HG02852 (cell line): ENCODE measurements around the gene WNT7B.

Experiments used
- ATAC-seq: cut with Tn5 transposase; IDR thresholded peaks from one replicate; pipeline ENCODE4 v1.9.1; 2021; ENCODE audit warnings: mild to moderate bottlenecking, moderate library complexity; ENCODE audit not compliant: unreplicated experiment

Gene WNT7B

DNA sequence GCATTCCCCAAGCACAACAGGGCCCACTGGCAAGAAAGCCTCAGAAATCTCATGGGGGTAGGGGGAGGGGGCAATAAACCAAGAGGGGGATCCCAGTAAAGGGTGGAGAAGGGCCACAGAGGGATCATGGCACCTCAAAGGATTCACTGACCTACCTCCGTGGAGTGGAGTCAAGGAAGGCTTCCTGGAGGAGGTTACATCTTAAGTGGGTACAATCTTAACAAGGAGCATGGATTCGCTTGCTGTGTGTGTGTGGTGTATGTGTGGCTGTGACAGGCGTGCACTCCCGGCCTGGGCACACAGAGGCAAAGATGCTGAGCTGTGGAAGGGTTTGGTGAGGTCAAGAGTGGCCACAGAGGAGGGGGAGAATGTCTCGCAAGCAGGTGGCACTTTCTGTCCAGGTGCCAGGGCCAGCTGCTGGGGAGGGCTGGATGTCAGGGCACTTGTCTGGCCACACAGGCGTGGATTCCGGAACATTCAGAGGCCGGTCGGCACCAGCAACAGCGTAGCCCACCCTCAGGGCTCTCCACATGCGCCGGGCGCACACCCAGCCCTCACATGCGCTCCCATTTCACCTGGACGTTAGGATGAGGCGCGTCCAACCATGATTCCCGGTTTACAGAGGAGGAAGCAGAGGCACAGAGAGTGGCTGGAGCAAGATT is 43.3 kb downstream of the WNT7B start:
- no peak for ATAC-seq

DNA sequence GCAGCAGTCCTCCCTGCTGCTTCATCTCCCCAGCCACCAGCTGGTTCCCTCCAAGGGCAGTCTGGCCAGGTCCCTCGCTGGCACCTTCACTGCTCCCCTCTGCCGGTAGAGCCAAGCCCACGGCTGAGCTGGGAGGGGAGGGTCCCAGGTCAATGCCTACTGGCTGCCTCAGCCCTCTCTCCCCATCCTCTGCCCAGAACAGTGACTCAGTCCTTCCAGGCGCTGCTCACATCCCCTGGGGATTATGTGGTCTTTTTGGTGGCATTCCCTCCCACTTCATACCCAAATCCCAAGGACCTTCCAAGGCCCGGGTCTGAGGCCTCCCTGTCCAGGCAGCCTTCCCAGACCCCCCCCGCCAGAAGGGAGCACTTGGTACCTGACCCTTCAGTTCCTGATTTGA is 44.9 kb downstream of the WNT7B start:
- ATAC-seq = no peak

DNA sequence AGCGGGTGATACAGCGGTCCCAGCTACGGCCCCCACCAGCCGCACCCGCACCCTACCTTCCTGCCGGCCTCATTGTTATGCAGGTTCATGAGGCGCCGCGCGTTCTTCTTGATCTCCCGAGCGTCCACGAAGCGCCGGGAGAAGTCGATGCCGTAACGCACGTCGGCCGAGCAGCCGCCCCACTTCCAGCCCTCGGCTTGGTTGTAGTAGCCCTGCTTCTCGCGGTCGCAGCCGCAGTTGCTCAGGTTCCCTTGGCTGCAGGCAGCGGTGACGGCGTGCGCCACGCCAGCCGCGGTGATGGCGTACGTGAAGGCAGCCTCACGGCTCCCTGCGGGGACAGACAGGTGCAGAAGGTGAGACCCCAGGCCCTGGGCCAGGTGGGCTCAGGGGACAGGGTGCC is 45.9 kb downstream of the WNT7B start:
- no peak for ATAC-seq

DNA sequence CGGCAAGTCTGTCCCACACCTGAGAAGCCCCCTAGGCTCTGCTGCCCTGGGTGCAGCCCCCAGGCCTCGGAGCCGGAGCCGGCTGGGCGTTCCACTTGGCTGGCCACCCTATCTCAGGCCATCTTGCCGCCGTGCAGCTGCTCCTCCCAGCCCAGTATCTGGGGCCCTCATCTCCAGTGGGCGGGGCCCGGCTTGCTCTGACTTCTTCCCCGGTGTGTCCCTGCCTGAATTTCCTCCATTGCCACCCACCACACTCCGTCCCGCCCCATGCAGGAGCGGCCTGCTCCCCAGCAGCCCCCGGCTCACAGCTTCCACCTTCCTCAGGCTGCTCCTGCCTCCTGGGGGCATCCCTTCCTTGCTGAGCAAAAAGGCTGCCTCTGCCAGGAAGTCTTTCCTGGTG is 46.6 kb downstream of the WNT7B start:
- ATAC-seq = no peak

DNA sequence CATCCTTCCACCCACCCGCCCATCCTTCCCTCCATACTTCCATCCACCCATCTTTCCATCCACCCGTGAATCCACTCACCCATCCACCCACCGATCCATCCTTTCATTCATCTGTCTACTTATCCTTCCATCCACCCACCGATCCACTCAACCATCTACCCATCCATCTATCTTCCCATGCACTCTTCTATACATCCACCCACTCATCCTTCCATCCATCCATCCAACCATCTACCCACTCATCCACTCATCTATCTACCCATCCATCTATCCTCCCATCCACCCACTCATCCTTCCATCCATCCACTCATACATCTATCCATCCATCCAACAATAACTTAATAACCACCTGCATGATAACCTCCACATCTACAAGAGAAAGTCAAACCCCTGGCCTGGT is 47.3 kb downstream of the WNT7B start:
- ATAC-seq = no peak

DNA sequence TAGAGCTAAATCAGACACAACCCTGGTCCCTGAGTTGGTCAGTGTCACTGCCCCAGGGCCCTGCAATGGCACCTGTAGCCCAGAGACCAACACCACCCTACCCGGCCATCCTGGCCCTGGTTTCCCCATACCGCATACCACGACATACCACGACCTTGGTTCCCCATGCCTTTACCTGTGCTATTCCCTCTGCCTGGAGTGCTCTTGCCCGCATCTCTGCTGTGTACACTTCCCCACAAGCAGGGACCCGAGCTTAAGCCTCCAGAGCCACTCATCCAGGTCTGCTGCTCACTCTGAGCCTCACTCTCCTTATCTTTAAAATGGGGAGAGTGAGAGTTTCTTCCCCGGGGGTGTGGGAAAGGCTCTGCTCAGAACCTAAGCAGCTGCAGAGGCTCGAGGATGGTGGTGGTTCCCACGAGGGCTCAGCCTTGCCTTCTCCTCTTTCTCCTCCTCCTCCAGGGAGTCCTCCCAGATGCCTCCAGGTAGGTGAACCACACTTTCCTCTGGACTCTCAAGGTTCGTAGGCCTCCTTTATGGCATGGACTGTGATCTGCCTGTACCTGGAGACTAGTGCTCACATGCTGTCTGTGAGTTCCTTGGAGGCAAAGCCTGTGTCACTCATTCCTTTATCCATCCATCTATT is 48.1 kb downstream of the WNT7B start:
- ATAC-seq = no peak

DNA sequence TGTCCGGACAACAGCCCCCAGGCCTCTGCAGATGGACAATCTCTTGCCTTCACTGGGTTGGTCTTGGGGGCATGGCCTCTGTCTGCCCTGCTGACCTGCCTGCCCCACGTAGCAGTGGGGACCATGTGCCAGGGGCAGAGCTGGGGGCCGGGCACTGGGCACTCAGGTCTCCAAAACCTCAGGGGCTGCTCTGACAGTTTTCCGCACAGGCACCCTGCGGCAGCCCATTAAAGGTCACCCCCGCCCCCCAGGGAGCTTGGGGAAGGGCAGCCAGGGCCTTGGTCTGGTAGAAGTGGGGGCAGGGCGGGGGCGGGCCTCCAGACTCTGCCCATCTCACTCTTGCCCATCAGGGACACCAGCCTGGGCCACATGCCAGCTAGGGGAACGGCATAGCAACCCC is 49.9 kb downstream of the WNT7B start:
- no peak for ATAC-seq

DNA sequence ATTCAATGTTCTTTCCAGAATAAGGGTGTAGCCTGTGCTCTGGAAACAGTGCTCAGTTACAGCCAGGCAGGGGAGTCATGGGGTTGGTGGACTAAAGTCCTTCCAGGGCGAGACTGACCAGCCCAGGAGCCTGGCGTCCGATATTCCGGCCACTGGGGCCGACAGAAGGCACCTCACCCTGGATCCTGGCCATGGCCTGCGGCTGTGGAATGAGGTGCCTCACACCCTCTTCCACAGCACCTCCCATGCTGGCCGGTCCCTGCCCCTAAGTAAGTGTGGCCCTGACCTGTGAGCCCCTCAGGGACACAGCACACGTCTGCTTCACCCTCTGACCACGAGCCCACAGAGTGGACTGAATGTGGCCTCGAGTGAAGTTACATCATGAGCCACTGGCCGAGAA is 50.5 kb downstream of the WNT7B start:
- no peak for ATAC-seq

DNA sequence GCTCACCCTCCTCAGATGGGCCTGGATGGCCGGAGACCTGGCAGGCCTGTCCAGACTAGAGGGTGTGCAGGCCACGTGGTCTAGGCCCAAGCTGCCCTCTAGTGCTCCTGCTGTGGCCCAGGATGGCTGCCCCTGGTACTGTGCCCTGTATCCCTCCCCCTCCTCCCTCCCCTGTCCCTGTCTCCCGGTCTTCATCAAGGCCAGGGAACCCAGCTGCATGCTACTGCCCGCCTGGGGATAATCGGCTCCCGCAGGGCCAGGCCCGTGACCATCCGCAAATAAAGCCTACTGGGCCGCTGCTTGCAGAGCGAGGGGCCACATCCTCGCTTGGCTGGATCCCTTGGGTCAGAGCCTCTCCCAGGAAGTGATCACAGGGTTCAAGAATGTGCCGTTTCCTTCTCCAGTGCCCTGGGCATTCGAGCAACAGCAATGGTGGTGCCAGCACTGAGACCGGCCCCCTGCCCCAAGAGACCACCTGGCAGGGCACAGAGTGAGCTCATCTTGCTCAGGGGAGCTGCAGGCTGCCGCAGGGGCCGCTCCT is 51.1 kb downstream of the WNT7B start:
- ATAC-seq = no peak

DNA sequence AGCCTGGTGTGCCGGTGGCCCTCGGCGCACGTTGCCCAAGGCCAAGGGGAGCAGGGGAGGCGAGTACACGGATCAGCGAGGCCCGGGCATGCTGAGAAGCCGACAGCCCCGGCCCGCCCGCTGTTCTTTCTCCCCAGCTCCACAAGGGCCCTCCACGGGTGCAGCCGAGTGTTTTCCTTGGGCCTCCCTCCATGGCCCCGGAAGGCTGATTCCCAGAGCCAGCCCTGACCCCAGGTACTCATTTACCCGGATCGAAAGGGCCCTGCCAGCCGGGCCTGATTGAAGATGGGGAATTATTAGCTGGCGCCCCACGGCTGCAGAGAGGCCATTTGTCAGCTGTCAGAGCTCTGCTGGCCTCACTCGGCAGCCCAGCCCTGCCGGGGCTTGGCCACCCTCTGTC is 53.1 kb downstream of the WNT7B start:
- ATAC-seq = no peak

DNA sequence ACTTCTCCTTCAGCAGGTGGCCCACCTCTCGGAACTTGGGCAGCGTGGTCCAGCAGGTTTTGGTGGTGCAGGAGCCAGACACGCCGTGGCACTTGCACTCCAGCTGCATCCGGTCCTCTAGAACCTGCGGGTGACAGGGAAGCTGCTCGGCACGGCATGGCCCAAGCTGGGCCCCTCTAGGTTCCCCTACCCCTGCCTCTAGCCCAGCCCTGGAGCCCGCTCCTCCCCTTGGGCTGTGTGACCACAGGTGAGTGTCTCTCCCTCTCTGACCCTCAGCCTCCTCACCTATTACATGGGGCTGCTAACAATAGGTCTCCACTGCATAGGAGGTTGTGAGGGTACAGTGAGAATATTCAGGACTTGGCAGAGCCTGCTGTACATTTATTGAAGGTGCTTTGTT is 53.8 kb downstream of the WNT7B start:
- no peak for ATAC-seq

DNA sequence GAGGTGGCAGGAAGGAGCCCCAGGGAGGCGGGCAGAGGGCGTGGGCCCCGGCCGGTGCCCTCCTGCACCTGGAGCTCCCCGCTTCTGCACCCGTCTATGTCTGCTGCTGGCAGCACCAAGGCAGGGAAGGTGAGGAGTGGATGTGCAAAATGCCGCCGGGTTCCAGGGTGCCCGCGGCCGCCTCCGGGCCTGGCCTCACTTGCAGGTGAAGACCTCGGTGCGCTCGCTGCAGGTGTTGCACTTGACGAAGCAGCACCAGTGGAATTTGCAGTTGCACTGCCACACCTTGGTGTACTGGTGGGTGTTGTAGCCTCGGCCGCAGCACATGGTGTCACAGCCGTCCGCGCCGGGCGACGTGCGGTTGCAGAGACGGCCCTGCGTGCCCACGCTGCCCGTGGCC is 54.3 kb downstream of the WNT7B start:
- no peak for ATAC-seq

DNA sequence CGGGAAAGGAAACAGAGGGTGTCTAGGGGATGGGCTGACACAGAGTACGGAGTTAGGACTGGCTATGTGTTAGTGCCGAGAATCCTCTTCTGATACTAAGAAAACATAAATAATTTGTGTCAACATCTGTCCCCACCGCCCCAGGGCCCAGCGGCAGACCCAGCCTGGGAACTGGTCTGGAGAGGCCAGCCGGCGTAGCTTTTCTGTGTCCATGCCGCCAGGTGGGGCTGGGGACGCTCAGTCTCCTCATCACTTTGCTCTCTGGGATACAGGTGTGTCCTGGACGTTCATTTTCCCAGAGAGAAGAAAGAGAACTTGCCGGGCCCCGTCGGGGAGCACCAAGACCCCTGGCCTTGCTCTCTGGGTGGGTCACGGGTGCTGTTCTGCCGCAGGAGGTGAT is 54.7 kb downstream of the WNT7B start:
- no peak for ATAC-seq

DNA sequence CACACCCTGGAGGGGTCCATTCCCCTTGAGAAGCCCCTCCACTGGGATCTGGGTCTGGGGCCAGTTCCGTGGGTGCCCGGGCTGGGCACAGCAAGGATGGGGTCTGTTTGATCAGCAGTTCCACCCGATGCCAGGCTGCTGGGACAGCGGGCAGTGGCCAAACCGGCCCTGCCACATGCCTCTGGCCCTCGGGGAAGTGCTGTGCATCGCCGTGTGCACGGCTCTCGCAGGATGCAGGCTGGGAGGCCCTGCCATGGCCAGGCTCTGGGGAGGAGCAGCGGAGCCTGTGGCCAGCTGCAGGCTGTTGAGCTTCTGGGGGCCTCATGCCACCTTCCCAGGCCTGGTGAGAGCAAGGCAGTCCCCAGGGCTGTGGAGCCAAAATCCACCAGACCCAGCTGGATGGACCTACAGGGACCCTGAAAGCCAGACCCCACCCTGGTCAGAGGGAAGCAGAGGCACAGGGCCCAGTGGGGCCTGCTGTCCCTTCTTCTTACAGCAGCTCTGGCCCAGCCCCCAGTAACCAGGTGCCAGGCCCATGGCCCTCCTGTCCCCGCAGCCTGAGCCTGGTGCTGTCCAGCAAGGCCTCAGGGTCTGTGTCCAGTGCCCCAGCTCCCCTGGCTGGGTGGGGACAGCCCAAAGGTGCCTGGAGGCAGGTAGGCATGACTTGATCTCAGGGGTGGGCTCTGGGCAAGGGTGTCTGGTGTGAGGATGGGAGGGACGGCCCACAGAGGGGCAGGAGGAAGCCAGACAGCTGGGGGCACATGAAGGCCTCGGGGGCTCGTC is 57.3 kb downstream of the WNT7B start:
- no peak for ATAC-seq

DNA sequence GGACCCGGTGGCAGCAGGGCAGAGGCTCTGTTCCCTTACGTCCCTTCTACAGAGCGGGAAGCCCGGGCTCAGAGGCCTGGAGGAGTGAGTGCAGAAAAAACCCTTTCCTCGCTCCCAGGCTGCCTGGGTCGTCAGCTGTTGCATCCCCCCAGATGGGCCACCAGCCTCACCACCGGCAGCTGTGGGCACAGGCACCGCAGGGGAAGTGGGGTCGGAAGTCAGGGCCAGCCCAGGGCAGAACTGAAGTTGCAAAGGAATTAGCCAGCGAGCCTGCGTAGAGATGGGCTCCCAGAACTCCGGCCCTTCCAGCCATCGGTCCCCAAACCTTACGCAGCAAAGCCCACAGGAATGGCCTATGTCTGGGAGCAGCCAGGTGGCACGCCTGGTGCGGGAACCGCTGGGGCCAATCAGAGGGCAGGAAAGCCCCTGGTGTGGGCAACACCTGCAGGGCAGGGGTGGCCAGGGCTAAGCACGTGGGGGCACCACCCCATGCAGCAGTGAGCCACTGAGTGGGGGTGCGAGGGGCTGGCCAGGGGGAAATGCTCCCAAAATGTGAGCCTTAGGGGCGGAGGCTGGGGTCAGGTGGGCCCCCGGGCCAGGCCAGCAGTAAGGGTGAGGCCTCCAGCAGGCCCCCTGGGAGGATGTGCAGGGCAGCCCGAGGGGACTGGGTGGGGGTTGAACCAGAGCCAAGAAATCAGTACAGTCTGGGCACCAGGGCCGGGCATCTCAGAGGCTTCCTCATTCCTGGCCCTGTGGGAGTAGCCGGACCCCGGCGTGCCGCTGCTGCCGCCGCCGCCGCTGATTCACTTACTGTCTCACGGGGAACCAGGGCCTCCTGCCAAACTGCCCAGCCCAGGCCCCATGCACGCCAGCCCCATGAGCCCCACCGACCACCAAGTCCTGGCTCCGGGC is 58.2 kb downstream of the WNT7B start:
- ATAC-seq = no peak

DNA sequence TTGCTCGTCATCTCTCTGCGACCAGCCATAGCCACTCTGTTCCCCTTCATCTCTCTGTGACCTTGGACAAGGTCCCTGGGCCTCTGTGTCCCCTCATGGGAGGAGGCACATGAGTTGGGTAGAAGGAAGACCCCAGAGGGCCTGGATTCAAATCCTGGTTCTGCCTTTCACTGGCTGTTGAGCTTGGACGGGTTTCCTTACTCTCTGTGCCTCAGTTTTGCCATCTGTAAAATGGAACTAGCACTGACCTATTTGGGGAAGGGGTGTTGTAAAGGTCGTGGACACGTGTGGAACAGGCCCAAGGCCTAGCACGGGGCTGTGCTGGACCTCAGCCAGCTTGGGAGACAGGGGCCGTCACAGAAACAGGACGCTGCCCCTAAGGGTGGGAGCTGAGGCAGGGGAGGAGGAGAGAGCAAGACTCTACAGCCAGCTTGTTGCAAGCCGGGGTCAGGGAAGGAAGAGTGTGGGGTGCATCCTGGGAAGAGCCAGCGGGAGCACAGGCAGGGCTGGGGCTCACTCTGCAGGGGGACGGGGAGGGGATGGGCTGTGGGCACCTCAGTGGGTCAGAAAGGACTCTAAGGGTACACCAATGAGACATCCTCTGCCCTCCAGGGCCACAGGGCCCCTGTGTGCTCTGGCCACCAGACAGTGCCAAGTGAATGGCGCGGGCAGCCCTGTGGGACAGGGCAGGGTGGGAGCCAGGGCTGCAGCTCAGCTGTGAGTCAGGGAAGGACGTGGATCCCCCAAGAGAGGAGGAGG is 59.1 kb downstream of the WNT7B start:
- ATAC-seq = no peak

DNA sequence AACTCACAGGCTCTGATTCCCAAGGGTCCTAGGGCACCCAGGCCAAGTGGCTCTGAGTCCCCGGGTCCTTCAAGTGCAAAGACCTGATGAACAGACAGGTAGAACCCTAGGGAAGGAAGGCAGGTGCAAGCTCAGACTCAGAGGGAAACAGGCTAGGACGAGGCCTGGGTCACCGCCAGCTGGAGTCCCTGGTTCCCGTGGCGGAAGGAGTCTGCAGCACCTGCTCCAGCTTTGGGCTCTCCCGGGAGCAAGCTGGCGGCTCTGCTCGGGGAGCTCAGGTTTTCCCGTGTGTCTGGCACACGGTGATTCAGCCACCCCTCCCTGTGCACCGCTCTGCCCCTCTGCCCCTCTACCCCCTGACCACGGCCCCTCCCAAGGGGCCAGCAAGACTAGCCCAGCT is 59.8 kb downstream of the WNT7B start:
- no peak for ATAC-seq

DNA sequence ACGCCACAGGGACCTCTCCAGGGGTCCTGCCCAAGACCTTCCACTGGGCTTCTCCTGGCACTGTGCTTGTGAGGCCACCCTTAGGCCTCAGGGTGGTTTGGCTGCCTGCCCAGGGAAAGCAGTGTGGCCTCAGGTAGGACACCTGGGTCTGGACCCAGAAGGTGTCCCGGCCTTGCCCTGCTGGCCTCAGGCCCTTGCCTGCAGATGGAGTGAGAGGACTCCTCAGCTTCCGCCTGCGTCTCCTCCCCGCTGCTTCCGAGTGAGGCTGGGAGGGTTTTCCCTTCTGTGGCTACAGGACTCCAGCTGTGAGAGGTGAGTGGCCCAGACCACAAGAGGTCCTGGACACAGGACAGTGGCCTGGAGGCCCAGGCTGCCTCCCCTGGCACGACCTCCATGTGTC is 60.4 kb downstream of the WNT7B start:
- no peak for ATAC-seq

DNA sequence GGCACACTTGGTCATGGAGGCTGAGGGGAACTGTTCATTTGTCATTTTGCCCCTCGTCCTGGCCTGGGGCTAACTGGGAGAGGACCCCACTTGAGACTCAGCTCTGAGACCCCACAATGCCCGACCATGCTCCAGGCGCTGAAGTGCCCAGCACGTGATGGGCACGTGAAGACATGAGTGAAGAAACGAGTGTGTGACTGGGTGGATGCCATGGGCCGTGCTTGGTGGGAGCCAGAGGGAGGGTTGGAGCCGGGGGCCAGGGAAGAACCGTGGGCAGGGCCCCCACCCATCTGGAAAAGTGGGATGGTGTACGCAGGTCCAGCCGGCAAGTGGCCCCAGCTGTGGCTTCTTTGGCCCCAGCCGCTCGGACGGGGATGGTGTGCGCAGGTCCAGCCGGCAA is 61.1 kb downstream of the WNT7B start:
- ATAC-seq = no peak

DNA sequence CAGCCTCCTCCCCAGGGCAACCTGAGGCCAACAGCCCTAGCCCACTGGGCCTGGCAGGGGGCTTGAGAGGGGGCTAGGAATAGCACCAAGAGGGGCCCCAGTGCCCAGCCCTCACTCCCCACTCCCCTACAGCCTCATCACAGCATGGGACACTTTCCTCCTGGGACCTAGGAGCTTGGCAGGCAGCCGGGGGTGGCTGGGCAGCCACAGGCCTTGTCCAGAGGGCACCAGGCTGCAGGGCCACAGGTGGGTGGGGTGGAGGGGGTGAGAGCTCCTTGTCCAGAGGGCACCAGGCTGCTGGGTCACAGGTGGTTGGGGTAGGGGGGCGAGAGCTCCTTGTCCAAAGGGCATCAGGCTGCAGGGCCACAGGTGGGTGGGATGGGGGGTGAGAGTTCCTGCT is 61.8 kb downstream of the WNT7B start:
- no peak for ATAC-seq
